ENCODE results near the gene FGD3.

The FGD3 gene

DNA sequence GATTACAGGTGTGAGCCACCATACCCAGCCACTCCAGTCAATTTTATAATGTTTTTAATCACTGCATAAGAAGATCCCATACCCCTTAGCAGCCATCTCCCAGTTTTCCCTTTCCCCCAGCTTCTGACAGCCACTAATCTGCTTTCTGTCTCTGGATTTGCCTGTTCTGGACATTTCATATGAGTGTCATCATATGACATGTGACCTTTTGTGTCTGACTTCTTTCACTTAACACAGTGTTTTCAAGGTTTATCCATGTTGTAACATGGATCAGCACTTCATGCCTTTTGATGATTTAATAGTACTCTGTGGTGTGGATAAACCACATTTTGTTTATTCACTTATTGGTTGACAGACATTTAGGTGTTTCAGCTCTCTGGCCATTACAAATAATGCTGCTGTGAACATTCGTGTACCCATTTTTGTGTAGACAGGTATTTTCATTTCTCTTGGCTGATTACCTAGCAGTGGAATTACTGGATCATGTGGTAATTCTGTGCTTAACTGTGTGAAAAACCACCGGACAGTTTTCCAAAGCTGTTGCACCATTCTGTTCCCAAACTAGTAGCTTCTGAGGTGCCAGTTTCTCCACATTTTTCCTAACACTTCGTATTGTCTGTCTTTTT is 119.8 kb downstream of the FGD3 start:
- in situ Hi-C loops (cut with HindIII; ENCODE audit: low sequenced_read_pairs), result no loop called here

DNA sequence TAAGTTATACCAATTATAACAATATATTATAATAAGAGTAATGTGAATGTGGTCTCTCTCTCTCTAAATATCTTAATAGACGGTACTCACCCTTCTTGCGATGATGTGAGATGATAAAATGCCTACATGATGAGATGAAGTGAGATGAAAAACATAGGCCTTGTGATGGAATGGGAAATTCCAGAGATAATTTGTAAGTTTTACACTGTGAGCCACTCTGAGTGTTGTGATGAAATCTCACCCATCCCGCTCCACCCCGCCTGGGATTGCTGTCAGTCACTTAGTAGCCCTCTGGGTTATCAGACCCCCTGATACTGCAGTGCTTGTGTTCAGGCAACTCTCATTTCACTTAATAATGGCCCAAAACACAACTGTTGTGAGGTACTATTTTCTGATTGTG is 121.6 kb downstream of the FGD3 start:
- in situ Hi-C loops (cut with HindIII; ENCODE audit: low sequenced_read_pairs), result no loop called here

DNA sequence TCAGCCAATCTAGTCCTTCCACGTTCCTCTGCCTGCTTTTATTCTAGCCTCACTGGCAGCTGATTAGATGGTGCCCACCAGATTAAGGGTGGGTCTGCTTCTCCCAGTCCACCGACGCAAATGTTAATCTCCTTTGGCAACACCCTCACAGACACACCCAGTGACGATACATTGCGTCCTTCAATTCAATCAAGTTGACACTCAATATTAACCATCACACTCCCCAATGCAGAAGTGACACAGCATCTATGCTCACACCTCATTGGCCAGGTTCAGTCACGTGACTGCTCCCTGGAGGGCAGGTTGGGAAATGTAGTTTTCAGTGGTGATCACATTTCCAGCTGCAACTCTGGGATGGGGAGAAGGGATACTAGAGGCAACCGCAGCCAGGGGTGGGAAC is 124.1 kb downstream of the FGD3 start:
- in situ Hi-C loops (cut with HindIII; ENCODE audit: low sequenced_read_pairs), result no loop called here

DNA sequence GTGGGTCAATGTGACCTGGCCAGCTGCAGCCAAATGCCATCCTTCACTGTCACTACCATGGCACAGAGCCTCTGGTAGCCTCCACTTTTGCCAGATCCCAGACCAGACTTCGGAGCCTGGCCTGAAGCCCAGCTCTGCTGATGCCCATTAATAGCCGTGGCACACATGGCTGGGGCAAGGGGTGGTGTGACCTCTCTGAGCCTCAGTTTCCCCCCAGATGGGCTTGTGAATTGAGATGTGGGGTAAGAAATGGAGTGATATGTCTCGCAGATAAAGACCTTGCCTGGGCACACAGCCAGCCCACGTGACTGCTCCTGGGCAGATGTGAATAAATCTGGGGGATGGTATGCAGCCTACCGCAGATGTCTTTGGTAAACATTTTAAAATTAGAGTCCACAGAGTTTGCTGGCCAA is 125.1 kb downstream of the FGD3 start:
- in situ Hi-C loops (cut with HindIII; ENCODE audit: low sequenced_read_pairs), result no loop called here

DNA sequence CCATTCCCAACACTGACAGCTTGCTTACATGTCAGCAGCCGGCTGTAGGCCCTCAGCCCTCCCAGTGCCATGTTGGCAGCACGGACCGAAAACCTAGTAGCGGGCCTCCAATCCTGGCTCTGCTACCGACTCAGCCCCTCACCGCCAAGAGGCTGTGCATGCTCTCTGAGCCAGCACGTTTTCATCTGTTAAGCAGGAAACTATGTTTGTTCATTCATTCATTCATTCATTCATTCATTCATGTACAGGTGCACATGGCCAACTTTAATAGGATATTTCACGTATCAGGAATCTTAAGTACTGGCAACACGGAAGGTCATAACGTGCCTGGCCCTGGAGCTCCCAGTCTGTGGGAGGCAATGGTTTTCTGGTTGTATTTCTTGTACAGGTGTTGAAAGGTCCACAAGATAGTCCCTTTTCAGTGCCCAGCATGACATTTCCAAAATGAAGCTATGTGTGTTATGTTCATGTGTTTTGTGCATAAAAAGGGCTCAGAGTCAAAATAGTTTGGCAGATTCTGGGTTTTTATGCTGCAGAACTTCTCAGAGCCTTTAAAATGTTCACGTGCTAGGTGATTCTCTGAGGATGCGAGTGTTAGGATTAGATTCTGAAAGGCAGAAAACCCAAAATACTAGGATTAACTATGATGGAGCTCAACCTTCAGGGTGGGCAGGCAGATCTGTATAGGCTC is 128.9 kb downstream of the FGD3 start:
- in situ Hi-C loops (cut with HindIII; ENCODE audit: low sequenced_read_pairs), result no loop called here

DNA sequence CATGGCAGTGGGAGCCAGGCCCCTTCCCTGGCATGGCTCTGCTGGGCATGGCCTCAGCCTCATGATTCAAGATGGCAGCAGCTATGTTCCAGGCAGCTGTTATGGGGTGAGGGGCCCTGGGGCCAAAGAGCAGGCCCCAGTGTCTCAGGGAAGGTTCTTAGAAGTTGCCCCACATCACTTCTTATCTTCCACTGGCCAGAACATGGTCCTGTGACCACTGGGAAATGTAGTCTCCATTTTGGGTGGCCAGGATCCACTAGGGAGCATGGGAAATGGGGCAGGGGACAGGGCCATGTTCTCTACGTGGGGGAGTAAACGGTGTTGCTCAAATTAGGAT is 129.4 kb downstream of the FGD3 start:
- in situ Hi-C loops (cut with HindIII; ENCODE audit: low sequenced_read_pairs), result no loop called here

DNA sequence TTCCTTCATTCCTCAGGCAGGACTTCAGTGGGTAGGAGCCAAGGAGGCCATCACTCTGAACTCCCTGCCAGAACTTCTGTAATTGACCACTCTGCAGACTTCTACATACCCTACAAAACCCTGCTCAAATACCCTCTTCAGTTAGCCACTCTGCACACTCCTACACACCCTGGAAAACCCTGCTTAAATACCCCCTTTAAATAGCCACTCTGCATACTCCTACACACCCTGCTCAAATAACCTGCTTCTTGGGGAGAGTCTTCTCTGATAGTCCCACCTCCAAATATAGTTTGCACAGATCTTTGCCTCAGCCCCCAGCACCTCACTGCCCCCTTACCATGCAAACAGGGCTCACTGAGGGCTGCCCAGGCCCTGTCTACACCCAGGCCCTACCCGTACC is 130.0 kb downstream of the FGD3 start:
- in situ Hi-C loops (cut with HindIII; ENCODE audit: low sequenced_read_pairs), result no loop called here

DNA sequence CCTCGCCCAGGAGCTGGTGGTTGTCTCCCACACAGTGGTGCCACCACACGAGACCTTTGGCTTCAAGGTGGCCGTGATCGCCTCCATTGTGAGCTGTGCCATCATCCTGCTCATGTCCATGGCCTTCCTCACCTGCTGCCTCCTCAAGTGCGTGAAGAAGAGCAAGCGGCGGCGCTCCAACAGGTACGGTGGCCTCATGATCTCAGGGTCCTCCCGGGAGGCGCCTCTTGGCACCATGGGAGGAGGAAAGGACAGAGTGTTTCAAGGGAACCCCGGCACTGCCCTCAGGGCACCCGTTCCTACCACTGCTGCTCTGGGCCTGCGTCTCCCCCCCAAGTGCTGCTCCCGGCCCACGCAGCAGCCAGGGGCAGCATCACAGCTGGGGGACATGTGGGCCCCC is 130.5 kb downstream of the FGD3 start:
- in situ Hi-C loops (cut with HindIII; ENCODE audit: low sequenced_read_pairs), result no loop called here

DNA sequence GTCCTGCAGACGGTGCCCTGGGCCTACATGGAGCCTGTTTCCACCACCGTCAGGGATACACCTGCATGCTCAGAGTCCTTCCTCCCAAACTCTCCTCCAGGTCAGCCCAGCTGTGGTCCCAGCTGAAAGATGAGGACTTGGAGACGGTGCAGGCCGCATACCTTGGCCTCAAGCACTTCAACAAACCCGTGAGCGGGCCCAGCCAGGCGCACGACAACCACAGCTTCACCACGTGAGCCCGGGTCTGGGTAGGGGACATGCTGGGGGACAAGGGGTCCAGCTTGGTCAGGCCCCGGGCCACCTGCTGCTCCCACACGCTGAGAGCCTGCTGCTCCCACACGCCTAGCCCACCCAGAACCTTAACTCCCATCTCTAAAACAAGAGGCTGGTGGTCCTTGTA is 132.0 kb downstream of the FGD3 start:
- in situ Hi-C loops (cut with HindIII; ENCODE audit: low sequenced_read_pairs), result no loop called here

DNA sequence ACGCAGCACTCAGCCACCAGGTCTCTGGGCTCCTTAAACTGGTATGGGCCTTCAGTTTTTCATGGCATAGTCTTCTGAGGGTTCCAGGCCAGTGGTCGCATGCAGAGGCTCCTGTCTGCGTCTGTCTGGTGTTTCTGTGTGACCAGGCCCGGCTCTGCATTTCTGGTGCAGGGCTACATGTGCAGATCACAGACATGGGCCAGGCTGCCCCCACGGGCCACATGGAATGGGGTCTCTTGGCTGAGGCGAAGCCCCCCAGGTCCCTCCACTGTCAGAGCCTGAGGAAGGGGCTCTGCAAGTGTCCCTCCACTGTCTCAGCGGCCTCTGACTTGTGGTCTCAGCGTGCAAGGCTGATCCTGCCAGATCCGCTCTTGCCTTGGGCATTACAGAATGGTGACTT is 133.1 kb downstream of the FGD3 start:
- in situ Hi-C loops (cut with HindIII; ENCODE audit: low sequenced_read_pairs), result no loop called here

DNA sequence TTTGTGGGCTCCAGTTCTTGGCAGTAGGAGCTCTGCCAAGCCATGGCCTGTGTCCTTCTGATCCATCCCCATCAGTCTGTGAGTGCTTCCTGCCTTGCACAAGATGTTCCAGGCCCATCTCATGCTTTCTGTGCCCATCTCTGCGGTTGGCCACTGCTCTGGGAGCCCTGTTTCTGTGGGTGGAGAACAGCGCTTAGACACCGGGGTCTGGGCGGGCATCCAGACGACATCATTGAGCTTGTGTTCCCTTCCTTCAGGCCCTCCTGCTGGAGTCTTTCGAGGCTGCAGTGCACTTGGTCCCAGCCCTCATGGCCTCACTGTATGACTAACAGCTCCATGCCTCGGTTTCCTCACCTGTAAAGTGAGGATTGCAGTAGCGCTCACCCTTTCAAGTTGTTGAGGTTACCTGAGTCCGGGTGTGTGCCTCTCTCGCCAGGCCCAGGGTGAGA is 133.8 kb downstream of the FGD3 start:
- in situ Hi-C loops (cut with HindIII; ENCODE audit: low sequenced_read_pairs), result no loop called here

DNA sequence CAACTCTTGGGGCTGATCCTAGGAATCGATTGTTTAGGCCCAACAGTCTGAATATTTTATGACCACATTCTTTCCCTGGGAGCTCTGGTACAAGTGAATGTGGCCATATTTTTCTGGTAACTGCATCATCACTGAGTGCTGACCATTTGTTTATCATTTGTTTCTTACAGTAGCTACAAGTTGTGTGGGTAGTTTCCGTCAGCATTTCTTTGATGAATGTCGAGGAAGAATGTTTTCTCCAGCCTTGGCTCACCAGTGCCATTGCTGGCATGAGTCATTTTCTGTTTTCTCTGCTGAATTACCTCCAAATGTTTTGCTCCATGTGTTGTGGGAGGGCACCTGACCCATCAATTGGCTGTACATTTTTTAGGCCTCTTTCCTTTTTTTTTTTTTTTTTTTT is 134.6 kb downstream of the FGD3 start:
- in situ Hi-C loops (cut with HindIII; ENCODE audit: low sequenced_read_pairs), result no loop called here

DNA sequence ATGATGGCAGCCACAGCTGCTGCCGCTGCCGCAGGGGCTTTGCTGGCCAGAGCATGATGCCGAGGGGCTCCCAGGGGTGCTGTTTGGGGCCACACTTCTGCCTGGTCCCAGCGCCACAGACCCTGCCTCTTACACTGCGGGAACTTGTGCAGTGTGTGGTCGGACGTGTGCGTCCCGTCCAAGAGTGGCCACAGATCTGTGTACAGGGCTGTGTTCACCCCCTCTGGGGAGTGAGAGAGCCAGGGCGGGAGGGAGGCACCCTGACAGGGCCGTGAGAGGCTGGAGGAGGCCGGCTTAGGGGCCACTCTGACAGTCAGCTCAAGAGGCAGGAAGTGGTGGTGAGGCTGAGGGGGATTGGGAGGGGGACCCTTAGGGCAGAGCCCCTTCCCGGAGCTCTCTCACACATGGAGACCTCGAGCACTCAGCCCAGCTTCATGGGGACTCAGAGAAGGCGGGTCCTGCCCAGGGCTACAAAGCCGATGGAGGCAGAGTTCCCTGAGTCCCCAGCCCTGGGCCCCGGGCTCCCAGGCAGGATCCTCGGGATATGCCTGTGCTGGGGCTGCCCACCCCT is 135.6 kb downstream of the FGD3 start:
- in situ Hi-C loops (cut with HindIII; ENCODE audit: low sequenced_read_pairs), result no loop called here

DNA sequence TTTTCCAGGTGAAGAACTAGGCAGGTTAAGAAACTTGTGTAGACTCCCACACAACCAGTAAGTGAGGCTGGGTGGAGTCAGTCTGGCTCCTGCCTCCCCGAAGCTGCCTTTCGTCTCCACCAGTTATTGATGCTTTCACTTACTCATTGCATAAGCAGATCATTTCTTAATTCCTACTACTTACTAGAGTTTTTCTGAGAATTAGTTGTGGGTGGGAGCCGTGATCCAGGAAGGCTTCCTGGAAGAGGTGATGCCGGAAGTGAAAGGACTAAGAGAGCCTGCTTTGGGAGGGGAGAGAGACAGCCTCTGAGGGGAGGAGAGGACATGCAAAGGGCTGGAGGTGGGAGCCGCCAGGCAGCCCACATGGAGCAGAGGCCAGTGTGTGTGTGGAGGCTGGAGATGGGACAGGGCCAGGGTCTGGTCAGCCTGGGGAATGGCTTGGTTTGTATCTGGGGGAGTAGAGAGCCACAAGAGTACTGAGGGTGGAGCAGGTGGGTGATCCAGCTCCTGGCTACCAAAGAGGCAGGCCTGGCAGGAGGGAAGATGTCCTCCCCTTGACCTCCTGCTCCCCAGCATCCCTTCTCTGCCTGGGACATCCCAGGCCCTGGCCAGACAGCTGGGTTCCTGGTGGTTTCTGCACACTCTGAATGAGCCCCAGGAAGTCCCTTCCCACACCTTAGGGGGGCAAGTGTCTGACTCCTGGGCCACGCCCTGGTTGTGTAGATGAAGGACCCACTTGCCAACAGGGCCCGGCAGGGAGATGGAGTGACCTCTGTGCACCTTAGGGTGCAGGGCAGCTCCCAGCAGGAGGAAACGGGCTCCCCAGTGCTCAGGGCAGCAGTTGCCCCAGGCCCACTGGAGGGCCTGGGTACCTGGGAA is 136.5 kb downstream of the FGD3 start:
- in situ Hi-C loops (cut with HindIII; ENCODE audit: low sequenced_read_pairs), result no loop called here

DNA sequence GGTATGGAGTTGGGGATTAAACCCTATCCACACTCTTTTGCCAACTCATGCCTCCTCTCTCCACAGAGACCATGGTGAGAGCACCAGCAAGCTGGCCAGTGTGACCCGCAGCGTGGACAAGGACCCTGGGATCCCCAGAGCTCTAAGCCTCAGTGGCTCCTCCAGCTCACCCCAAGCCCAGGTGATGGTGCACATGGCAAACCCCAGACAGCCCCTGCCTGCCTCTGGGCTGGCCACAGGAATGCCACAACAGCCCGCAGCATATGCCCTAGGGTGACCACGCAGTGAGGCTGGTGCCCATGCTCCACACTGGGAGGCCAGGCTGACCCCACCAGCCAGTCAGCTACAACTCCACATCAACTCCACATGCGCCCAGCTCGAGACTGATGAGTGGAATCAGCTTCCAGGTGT is 137.2 kb downstream of the FGD3 start:
- in situ Hi-C loops (cut with HindIII; ENCODE audit: low sequenced_read_pairs), result no loop called here

DNA sequence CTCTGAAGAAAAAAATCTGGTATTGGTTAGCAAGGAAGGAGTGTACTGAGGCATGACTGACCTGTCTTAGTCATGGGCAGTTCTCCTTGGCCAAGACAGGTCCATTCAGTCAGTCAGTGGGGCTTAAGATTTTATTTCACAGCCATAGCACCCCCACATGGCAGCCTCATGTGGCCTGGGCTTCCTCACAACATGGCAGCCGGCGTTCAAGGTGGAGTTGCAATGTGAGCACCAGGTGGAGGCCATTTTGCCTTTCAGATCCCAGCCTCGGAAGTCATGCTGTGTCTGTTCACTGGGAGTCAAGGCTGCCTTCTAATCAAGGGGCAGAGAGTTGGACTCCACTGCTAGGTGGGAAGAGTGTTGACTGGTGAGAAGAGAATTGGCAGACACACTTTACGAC is 138.4 kb downstream of the FGD3 start:
- in situ Hi-C loops (cut with HindIII; ENCODE audit: low sequenced_read_pairs), result no loop called here

Measured in DLD1 (cell line).